GM12864 (cell line): ENCODE data around the gene INKA2.

Source experiments
- DNase-seq: peaks from one replicate; pipeline ENCODE4 v3.0.0-alpha.2; 2011; ENCODE audit warnings: low read depth
- H3K4me3 ChIP-seq: 2 replicates; pipeline ENCODE4 v1.5.1; 2011; ENCODE audit warnings: mild to moderate bottlenecking, low read depth, low read length, control low read depth
- TF ChIP-seq, protein P1 (sequence below): IDR thresholded peaks from 2 replicates; pipeline ENCODE4 v1.5.1; 2011; ENCODE audit warnings: low read depth, mild to moderate bottlenecking, moderate library complexity, low read length, control low read depth, inconsistent platforms; ENCODE audit errors: missing control alignments

The INKA2 gene

DNA sequence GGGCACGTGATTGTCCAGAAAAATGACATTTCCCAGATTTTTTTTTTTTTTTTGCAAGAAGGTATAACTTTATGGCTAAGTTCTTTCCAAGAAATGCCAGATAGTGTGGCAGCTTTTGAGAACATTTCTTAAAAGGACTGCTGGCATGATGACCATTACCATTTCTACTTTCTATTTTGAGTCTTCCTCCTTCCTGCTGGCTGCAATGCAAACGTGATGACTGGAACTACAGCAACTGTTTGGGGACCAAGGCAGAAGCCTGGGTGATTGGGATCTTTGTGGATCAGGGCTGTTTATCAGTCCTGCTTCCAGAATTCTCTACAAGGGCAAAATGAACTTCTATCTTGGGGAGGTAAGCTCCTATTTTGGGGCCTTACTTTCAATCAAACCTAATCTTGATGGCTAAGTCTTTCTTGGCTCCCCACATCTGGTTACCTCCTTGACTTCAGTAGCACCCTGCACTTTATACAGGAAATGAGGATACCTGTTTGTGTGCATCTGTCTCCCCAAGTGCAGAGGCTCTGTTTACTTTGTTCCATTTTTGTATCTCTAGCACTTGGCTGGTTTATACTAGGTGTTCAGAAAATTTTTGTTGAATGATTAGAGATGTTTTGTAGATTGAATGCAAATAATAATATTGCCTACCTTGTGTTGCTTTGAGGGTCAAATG, 12.8 kb upstream of the INKA2 start:
- TF ChIP-seq, protein P1, sequence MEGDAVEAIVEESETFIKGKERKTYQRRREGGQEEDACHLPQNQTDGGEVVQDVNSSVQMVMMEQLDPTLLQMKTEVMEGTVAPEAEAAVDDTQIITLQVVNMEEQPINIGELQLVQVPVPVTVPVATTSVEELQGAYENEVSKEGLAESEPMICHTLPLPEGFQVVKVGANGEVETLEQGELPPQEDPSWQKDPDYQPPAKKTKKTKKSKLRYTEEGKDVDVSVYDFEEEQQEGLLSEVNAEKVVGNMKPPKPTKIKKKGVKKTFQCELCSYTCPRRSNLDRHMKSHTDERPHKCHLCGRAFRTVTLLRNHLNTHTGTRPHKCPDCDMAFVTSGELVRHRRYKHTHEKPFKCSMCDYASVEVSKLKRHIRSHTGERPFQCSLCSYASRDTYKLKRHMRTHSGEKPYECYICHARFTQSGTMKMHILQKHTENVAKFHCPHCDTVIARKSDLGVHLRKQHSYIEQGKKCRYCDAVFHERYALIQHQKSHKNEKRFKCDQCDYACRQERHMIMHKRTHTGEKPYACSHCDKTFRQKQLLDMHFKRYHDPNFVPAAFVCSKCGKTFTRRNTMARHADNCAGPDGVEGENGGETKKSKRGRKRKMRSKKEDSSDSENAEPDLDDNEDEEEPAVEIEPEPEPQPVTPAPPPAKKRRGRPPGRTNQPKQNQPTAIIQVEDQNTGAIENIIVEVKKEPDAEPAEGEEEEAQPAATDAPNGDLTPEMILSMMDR, result no peak
- DNase-seq, result no peak
- H3K4me3 ChIP-seq, result no peak overlapping the region

DNA sequence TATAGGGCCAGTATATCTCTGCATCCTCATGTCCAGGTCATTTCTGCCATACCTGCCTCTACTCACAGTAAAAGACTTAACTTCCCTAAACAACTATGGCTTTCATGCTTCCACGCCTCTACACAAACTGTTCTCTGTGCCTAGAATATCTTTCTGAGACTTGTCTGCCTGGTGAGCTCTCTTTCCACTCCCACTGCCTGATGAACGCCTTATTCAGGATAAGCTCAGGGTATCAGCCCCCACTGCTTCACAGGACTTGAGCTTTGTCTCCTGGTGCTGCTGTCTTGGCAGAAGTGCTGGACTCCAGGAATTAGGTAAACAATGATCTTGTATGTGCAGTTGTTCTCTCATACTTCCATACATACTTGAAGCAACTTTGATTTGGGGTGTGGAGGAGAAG, 11.7 kb upstream of the INKA2 start:
- TF ChIP-seq, protein P1, result no peak
- DNase-seq, result no peak
- no peak overlapping the region for H3K4me3 ChIP-seq

DNA sequence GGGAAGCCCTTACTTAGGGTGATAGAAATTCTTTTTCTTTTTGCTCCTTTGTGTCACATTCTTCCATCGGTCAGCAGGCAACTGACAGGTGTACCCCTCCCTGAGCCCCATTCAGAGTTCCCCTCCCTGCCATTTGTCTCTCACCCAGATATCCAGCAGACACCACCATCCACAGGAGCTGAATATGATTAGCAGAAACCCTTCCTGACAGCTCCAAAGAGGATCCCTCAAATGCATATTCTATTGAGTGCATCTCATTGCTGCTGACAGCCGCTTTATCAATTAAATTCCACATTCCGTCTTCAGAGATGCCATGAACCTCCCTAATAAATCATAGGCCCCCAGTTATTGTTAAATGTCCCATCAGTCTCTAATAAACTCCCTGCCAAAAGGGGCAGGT, 10.4 kb upstream of the INKA2 start:
- TF ChIP-seq, protein P1, result no peak
- no peak overlapping the region for H3K4me3 ChIP-seq
- DNase-seq, result no peak

DNA sequence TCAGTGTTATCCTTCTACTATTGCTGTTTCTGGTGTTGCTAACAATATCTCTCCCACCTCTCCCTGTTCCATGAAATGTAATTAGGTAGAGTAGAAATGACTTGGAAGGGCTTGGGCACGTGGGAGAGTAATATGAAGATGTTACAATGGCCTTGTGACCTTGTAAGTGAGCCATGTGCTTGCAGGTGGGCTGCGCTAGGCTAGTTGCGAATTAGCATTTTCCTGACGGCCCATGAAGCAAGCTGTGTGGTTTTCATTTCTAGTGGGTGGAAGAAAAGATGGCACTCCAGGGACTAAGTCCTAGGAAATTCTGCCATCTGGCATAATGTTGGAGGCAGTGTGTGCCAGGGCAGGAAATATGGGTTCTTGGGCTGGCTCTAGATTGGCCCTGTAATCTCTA, 8.8 kb upstream of the INKA2 start:
- no peak for DNase-seq
- TF ChIP-seq, protein P1, result no peak
- no peak overlapping the region for H3K4me3 ChIP-seq

DNA sequence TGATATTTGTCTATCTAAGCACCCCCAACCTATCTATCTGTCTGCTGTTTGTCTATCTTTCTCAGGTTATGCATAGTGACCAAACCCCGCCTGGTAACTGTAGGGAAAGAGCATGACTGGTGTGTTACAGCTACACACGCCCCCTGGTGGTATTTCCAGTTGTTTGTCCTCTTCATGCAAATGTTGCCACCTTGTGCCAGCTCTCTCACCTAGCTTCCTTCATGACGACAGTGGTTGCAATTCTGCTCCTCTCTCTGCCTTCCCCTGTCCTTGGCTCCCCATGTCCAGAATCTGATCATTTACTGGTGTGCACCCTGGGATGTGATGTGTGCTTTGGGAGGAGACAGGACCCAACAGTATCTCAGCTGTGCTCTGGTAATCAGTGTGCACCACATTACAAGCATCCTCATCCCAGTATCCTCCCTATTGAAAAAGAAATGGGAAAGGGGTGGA, 8.1 kb upstream of the INKA2 start:
- peak; percentile 75 for DNase-seq
- H3K4me3 ChIP-seq, result no peak overlapping the region
- TF ChIP-seq, protein P1, result peak; percentile 89

DNA sequence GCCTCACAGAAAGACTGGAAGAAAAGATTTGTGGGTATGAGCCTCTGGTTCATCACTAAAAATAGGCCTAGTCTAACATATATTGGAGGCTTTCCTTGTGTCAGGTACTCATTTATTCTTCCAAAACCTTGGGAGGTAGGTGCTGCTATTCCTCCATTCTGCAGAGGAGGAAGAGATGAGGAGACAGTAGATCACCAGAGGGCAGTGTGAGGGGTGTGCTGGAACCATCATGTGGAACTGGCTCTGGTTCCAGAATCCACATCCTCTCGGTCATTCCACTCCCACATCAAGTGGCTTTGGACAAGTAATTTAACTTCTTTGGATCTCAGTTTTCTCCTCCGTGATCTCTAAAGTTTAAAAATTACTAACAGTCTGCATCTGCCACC, 7.4 kb upstream of the INKA2 start:
- no peak overlapping the region for H3K4me3 ChIP-seq
- TF ChIP-seq, protein P1, result no peak
- no peak for DNase-seq
